ENCODE data around the gene NAV2. TPM values are rescaled to one million over a fixed set of nuclear protein-coding genes. Genes with fewer than 3 reads are reported as not detected.

NAV2 gene
- total RNA-seq, 1 experiment from 2014 or later, result 22.7 TPM

- DNase-seq (ENCODE audit: low read depth, low spot score) (no peak), ATAC-seq (no peak)
- Histone ChIP-seq H3K4me1 (ENCODE audit: control insufficient read depth, insufficient read depth, low read length) (peaks cover 4% of the 10 kb centered on the region), H3K36me3 (ENCODE audit: control insufficient read depth, insufficient read depth, low read length) (no peaks in the 10 kb centered on the region), H3K27me3 (ENCODE audit: control insufficient read depth, insufficient read depth, low read length) (no peaks in the 10 kb centered on the region), H3K9me3 (ENCODE audit: control insufficient read depth, insufficient read depth, low read depth, low read length) (no peaks in the 10 kb centered on the region), H3K4me3 (ENCODE audit: low read depth in 2 of 2, low read length in 2 of 2) (no peak overlapping the region), H3K27ac (ENCODE audit: low read length) (no peak overlapping the region)
- intact Hi-C loops (cut with micrococcal nuclease; ENCODE audit: unreplicated experiment) (no loop called here), in situ Hi-C loops (cut with HindIII; ENCODE audit: low pct_unique_long_range_greater_than_20kb, low sequenced_read_pairs) (no loop called here)
- POLR2A ChIA-PET, result no interaction called here
- CTCF ChIA-PET, result no interaction called here
- TF ChIP-seq TCF7L2 (IDR thresholded peaks at IDR 0.05; ENCODE audit: low read depth, low read length), result no peak
- TF ChIP-seq, protein P1, sequence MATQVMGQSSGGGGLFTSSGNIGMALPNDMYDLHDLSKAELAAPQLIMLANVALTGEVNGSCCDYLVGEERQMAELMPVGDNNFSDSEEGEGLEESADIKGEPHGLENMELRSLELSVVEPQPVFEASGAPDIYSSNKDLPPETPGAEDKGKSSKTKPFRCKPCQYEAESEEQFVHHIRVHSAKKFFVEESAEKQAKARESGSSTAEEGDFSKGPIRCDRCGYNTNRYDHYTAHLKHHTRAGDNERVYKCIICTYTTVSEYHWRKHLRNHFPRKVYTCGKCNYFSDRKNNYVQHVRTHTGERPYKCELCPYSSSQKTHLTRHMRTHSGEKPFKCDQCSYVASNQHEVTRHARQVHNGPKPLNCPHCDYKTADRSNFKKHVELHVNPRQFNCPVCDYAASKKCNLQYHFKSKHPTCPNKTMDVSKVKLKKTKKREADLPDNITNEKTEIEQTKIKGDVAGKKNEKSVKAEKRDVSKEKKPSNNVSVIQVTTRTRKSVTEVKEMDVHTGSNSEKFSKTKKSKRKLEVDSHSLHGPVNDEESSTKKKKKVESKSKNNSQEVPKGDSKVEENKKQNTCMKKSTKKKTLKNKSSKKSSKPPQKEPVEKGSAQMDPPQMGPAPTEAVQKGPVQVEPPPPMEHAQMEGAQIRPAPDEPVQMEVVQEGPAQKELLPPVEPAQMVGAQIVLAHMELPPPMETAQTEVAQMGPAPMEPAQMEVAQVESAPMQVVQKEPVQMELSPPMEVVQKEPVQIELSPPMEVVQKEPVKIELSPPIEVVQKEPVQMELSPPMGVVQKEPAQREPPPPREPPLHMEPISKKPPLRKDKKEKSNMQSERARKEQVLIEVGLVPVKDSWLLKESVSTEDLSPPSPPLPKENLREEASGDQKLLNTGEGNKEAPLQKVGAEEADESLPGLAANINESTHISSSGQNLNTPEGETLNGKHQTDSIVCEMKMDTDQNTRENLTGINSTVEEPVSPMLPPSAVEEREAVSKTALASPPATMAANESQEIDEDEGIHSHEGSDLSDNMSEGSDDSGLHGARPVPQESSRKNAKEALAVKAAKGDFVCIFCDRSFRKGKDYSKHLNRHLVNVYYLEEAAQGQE (IDR thresholded peaks at IDR 0.05; ENCODE audit: insufficient read depth in 1 of 2, low read depth in 2 of 2, low read length in 1 of 2), result no peak
- TF ChIP-seq SIN3A (IDR thresholded peaks at IDR 0.05; ENCODE audit: borderline replicate concordance, insufficient read depth, low read depth, low read length), result no peak
- no peak for TF ChIP-seq POLR2AphosphoS5 (IDR thresholded peaks at IDR 0.05; ENCODE audit: low read depth, low read length)
- TF ChIP-seq CTCF (IDR thresholded peaks at IDR 0.05), result no peak
- BruUV-seq (replicated peaks), result no TSS peak
Observed at GRCh38 chr11:19956228-19956627, 243.6 kb downstream of the NAV2 start.

GRCh38 chr11:19957294-19957943 lies 244.8 kb downstream of the NAV2 start:
- Histone ChIP-seq H3K27ac (ENCODE audit: low read length) (no peak overlapping the region), H3K27me3 (ENCODE audit: control insufficient read depth, insufficient read depth, low read length) (no peaks in the 10 kb centered on the region), H3K9me3 (ENCODE audit: control insufficient read depth, insufficient read depth, low read depth, low read length) (no peaks in the 10 kb centered on the region), H3K4me1 (ENCODE audit: control insufficient read depth, insufficient read depth, low read length) (peaks cover 4% of the 10 kb centered on the region; the same call in 1 of the 2 replicates), H3K4me3 (ENCODE audit: low read depth in 2 of 2, low read length in 2 of 2) (no peak overlapping the region), H3K36me3 (ENCODE audit: control insufficient read depth, insufficient read depth, low read length) (no peaks in the 10 kb centered on the region)
- no TSS peak for BruUV-seq (replicated peaks)
- no peak for ATAC-seq
- ChIA-PET POLR2A (no interaction called here), CTCF (no interaction called here)
- TF ChIP-seq, protein P1 (IDR thresholded peaks at IDR 0.05; ENCODE audit: insufficient read depth in 1 of 2, low read depth in 2 of 2, low read length in 1 of 2), result no peak
- no peak for TF ChIP-seq TCF7L2 (IDR thresholded peaks at IDR 0.05; ENCODE audit: low read depth, low read length)
- TF ChIP-seq SIN3A (IDR thresholded peaks at IDR 0.05; ENCODE audit: borderline replicate concordance, insufficient read depth, low read depth, low read length), result no peak
- TF ChIP-seq CTCF (IDR thresholded peaks at IDR 0.05), result no peak
- no peak for TF ChIP-seq POLR2AphosphoS5 (IDR thresholded peaks at IDR 0.05; ENCODE audit: low read depth, low read length)
- intact Hi-C loops (cut with micrococcal nuclease; ENCODE audit: unreplicated experiment), result no loop called here
- in situ Hi-C loops (cut with HindIII; ENCODE audit: low pct_unique_long_range_greater_than_20kb, low sequenced_read_pairs), result no loop called here
- no peak for DNase-seq (ENCODE audit: low read depth, low spot score)
